NCI-H2107 treated with DMSO at 0.1 percent for 48 hours (cell line): ENCODE data around the gene CCHCR1.

ENCODE experiments used
- DNase-seq: peaks from one replicate; lab custom pipeline; 2025; ENCODE audit not compliant: unreplicated experiment; lab: John Stamatoyannopoulos, UW

The CCHCR1 gene

DNA sequence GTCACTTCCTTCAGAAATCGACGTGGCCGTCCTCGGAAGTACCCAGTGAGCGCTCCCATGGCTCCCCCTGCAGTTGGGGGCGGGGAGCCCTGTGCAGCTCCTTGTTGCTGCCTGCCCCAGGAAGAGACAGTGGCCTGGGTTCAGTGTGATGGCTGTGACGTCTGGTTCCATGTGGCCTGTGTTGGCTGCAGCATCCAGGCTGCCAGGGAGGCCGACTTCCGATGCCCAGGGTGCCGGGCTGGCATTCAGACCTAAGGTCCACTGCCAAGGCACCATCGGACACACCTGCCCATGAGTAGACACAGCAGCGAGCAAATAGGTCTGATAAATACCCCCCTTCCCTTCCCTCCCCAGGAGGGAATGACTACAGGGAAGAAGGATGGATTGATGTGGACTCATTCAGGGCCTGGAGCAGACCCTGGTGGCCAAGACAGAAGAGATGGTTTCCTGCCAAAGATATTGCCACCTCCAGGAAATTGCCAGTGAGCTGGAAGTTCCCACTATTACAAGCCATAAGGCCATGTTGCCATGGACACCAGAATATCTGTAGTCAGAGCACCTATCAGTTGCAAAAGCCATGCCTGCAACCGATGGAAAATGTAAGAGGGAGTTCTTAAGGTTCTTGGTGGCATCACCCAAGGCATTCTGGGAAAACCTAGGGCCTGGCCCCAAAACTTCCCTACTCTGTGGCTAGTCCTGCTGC lies 5.0 kb upstream of the CCHCR1 start:
- DNase-seq = no peak

DNA sequence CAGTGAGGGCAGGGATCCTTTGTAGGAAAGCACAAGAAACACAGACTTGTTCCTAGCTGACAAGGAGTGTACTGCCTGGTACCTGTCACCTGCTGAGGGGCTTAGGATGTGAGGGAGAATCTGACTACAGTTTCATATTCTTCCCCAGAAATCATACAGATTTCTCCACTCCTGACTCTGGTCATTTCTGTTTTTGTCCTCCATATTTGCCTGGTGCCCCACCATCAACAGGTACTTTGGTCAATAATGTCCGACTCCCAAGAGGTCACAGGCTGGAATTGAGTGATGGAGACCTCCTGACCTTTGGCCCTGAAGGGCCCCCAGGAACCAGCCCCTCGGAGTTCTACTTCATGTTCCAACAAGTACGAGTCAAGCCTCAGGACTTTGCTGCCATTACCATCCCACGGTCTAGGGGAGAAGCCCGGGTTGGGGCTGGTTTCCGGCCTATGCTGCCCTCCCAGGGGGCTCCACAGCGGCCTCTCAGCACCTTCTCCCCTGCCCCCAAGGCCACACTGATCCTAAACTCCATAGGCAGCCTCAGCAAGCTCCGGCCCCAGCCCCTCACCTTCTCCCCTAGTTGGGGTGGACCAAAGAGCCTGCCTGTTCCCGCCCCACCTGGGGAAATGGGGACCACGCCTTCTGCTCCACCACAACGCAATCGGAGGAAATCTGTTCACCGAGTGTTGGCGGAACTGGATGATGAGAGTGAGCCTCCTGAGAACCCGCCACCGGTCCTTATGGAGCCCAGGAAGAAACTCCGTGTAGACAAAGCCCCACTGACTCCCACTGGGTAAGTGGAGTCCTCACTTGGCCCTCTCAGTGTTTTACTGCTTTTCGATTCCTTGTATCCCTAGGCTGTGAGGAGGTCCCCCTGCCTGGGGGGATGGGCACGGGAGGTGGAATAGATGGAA lies 3.9 kb upstream of the CCHCR1 start:
- no peak for DNase-seq

DNA sequence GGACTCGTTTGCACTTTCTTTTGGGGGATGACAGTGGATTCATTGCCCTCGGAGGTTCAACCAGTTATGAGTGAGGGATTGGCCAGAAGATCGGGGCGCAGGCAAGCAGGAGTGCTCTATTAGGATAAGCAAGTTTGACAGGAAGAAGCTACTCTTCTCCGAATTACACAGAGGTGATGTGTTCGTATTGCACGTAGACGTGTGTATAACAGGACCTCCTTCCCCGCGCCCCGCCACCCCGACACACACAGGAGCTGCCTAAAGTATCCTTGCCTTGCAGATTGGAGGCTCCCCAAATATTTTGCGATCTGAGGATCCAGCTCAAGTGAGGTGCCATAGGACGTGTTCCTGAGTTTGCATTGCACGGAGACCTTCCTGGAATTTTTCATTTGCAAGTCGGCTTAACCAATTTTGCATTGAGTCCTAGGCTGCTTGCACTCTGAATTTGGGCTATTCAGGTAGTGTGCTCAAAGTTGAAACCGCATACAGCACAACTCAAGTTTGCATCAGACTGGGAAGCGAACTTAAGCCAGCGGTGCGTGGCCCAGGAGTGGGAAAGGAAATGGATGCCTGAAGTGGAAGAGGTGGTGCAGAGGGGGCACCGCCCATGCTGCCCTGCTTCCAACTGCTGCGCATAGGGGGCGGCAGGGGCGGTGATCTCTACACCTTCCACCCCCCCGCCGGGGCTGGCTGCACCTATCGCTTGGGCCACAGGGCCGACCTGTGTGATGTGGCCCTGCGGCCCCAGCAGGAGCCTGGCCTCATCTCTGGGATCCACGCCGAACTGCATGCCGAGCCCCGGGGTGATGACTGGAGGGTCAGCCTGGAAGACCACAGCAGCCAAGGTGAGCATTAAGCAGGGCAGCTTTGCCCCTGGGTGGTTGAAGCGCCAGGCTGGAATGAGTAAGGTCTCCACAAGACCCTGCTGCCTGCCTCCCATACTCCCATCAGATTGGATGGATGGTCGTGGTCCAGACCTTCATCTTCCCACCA lies 1.6 kb upstream of the CCHCR1 start:
- no peak for DNase-seq

- peak; percentile 92 for DNase-seq
These were observed 699 bp upstream of the CCHCR1 start, which contains the start of gene TCF19 for GRCh38 chr6:31158140-31158862. TCF19 (plus strand) TSS chr6:31158589; CDS start chr6:31159470, 881 bp downstream.

- DNase-seq = no peak
These were observed 961 bp downstream of the CCHCR1 start for GRCh38 chr6:31156641-31157040.

GRCh38 chr6:31154436-31154835 lies 3.2 kb downstream of the CCHCR1 start:
- DNase-seq = no peak

- DNase-seq = no peak
These were observed 4.8 kb downstream of the CCHCR1 start for GRCh38 chr6:31152781-31153180.

DNA sequence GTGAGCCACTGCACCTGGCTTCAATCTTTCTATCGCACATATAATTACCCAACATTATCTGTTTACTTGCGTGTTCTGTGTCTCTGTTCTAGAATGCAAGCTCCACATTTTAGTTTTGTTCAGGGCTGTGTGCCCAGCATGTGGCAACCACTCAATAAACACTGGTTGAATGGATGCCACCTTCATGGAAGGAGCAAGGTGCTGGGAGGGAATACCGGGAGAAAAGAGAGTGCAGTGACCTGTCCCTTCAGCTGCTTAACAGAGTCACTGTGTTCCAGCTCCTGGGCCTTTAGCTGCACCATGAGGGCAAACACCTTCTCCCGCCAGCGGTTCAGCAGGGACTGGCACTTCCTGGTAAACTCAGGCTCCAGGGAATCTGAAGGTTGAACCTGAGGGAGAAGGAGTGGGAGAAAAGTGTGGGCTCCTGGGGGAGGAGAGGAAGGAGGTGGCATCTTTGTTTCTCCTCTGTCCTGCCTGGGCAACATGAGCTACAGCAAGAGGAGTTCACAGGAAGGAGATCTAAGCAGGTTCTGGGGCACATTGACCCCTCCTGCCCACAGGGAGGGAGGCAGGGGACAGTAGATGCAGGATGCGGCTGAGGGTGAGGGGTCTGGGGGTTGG lies 7.7 kb downstream of the CCHCR1 start:
- no peak for DNase-seq

DNA sequence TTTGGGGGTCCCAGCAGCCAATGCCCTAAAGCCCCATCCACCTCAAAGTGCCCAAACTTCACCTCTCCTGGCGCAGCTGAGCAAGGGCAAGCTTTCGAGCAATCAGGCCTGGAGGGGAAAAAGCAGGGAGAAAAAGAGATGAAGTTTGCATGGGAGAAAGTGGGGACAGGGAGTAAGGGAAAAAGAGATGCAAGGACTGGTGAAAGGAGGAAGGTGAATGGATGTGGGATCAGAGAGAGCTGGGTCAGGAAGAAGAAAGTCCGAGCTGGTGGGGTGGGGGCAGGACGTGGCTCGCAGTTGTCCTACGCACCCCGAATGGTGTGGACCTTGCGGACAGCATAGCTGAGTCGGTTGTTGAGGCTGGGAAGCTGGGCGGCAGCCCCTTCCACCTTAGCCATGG lies 12.2 kb downstream of the CCHCR1 start:
- no peak for DNase-seq

DNA sequence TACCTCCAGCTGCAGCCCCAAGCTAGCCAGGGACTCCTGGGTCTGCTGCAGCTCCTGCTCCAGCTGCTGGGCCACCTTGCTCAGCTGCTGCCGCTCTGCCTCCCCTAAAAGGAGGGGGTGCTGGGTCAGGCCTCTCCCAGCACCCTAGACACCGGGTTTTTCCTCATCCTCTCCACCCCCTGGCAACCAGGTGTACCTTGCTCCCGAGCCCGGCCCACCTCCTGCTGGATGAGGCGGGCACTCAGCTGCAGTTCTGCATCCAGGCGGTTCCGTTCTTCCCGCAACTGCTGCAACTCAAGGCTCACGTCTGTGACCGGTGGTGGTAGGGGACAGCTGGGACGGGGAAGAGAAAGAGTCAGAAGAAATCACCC lies 12.6 kb downstream of the CCHCR1 start:
- DNase-seq = no peak

GRCh38 chr6:31144296-31144969 lies 13.2 kb downstream of the CCHCR1 start:
- DNase-seq = no peak

- DNase-seq = no peak
These were observed 14.5 kb downstream of the CCHCR1 start for GRCh38 chr6:31143148-31143547.

DNA sequence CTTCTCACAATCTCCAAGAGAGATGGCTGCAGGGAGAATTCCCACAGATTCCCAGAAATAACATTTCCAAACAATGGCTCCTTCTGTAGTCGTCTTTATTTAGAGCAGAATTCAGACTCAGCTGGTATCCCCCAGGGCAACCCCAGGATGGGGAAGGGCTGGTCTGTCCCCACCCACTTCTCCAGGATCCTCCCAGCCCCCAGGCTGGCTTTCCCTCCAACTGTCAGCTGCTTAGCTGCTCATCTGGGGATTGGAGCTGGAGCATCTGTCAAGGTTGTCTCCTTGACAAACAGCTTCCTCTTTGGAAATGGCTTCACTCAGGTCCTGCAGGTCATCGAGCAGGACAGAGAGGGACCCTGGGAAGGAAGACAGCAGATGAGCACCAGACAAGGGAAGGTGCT lies 15.2 kb downstream of the CCHCR1 start:
- DNase-seq = no peak

GRCh38 chr6:31140643-31141042 lies 17.0 kb downstream of the CCHCR1 start:
- DNase-seq = no peak

GRCh38 chr6:31139599-31139998 lies 18.0 kb downstream of the CCHCR1 start:
- no peak for DNase-seq

DNA sequence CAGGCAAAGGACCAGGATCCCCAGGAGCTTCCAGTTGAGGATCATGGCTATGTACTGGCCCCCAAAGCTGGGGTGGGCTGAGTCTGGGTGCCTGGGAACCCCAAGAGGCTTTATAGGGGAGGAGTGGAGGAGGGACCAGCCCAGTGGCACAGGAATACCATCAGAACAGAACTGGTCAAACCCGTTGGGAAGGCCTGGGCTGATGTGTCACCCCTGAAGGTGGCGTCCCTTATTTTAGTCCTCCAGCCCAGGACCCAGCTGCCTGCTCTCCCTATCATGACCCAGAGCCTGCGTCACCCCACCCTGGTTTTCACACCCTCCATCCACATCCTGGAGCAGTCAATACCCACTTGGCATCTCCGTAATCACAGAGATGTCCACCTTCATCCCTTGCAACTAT lies 18.6 kb downstream of the CCHCR1 start, which contains the start of gene PSORS1C2:
TSS of gene PSORS1C2 (minus strand) at position 85 of the 400 bp plus-strand sequence. CDS start at position 45, 40 bp downstream.
- DNase-seq = no peak

GRCh38 chr6:31135710-31136109 lies 21.9 kb downstream of the CCHCR1 start:
- no peak for DNase-seq

DNA sequence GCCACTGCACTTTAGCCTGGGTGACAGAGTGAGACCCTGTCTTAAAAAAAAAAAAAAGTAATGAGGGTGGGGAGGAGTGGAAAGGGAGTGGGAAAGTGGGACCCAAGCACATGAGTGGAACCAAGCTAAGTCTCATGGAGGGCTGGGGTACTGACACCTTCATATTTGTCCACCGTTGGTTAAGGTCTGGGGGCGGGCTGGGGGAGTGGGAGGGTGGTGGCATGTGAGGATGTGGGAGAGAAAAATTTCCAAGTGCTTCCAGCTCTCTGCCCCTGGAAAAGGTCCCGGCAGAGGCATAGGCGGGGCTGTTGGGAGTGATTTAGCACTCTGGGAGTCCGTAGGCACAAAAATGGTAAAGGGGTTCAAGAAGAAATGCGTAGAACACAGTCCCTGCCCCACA lies 24.8 kb downstream of the CCHCR1 start:
- DNase-seq = no peak

GRCh38 chr6:31131595-31131994 lies 26.0 kb downstream of the CCHCR1 start:
- DNase-seq = no peak
